GM18868 (cell line): ENCODE measurements around the gene ITM2C.

ENCODE experiments used
- ATAC-seq: cut with Tn5 transposase; IDR thresholded peaks from one replicate; pipeline ENCODE4 v1.9.1; 2021; ENCODE audit warnings: mild to moderate bottlenecking, moderate library complexity; ENCODE audit not compliant: unreplicated experiment

ITM2C gene

GRCh38 chr2:230872968-230873660, 8.4 kb downstream of the ITM2C start:
- peak; percentile 69 for ATAC-seq

- peak; percentile 63 for ATAC-seq
These were observed 9.1 kb downstream of the ITM2C start for GRCh38 chr2:230873661-230874401.

- no peak for ATAC-seq
These were observed 9.7 kb downstream of the ITM2C start for GRCh38 chr2:230874456-230874855.

GRCh38 chr2:230874876-230875275, 10.1 kb downstream of the ITM2C start:
- no peak for ATAC-seq

GRCh38 chr2:230875347-230876315, 10.9 kb downstream of the ITM2C start:
- ATAC-seq = no peak

- ATAC-seq = no peak
These were observed 12.5 kb downstream of the ITM2C start for GRCh38 chr2:230877116-230877758.

- no peak for ATAC-seq
These were observed 13.2 kb downstream of the ITM2C start for GRCh38 chr2:230877759-230878598.

- no peak for ATAC-seq
These were observed 14.0 kb downstream of the ITM2C start for GRCh38 chr2:230878599-230879188.

GRCh38 chr2:230879271-230879882, 14.6 kb downstream of the ITM2C start:
- ATAC-seq = no peak

- no peak for ATAC-seq
These were observed 15.1 kb downstream of the ITM2C start for GRCh38 chr2:230879891-230880290.

- ATAC-seq = no peak
These were observed 17.1 kb downstream of the ITM2C start for GRCh38 chr2:230881840-230882239.

- peak; percentile 76 for ATAC-seq
These were observed 20.9 kb downstream of the ITM2C start for GRCh38 chr2:230885463-230886130.

GRCh38 chr2:230886206-230886605, 21.5 kb downstream of the ITM2C start:
- no peak for ATAC-seq

- ATAC-seq = no peak
These were observed 21.9 kb downstream of the ITM2C start for GRCh38 chr2:230886671-230887071.

GRCh38 chr2:230887342-230887741, 22.6 kb downstream of the ITM2C start:
- no peak for ATAC-seq

GRCh38 chr2:230888824-230889400, 24.2 kb downstream of the ITM2C start:
- no peak for ATAC-seq

- no peak for ATAC-seq
These were observed 25.3 kb downstream of the ITM2C start for GRCh38 chr2:230889911-230890601.

- no peak for ATAC-seq
These were observed 25.9 kb downstream of the ITM2C start for GRCh38 chr2:230890646-230891045.
